AG20443 (cell line): ENCODE measurements around the gene ROR2.
"Not testable (repeated sequence)": the region's sequence is repeated elsewhere in the genome, so short reads cannot be mapped to it uniquely, and the experiment has no call there.

Experiments used
- DNase-seq: peaks from one replicate; pipeline ENCODE4 v3.0.0; 2012; ENCODE audit warnings: low spot score, mixed read lengths

The ROR2 gene

DNA sequence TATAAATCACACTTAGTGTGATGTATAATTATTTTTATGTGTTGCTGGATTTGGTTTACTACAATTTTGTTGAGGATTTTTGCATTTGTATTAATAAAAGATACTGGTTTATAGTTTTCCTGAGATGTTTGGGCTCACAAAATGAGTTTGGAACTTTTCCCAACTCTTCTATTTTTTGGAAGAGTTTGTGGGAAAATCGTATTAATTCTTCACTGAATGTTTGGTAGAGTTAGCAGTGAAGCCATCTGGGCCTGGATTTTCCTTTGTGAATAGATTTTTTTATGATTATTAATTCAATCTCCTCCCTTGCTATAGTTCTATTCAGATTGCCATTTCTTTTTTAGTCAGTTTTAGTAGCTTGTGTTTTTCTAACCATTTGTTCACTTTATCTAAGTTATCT, 324.7 kb downstream of the ROR2 start:
- no peak for DNase-seq

- DNase-seq = no peak
Observed at GRCh38 chr9:91623004-91623403, 327.0 kb downstream of the ROR2 start.

GRCh38 chr9:91622121-91622520, 327.9 kb downstream of the ROR2 start:
- not testable (repeated sequence) for DNase-seq

GRCh38 chr9:91614044-91614443, 336.0 kb downstream of the ROR2 start:
- DNase-seq = not testable (repeated sequence)

- DNase-seq = peak; percentile 22
Observed at GRCh38 chr9:91611582-91611981, 338.4 kb downstream of the ROR2 start.

GRCh38 chr9:91606255-91606995, 343.6 kb downstream of the ROR2 start:
- no peak for DNase-seq

DNA sequence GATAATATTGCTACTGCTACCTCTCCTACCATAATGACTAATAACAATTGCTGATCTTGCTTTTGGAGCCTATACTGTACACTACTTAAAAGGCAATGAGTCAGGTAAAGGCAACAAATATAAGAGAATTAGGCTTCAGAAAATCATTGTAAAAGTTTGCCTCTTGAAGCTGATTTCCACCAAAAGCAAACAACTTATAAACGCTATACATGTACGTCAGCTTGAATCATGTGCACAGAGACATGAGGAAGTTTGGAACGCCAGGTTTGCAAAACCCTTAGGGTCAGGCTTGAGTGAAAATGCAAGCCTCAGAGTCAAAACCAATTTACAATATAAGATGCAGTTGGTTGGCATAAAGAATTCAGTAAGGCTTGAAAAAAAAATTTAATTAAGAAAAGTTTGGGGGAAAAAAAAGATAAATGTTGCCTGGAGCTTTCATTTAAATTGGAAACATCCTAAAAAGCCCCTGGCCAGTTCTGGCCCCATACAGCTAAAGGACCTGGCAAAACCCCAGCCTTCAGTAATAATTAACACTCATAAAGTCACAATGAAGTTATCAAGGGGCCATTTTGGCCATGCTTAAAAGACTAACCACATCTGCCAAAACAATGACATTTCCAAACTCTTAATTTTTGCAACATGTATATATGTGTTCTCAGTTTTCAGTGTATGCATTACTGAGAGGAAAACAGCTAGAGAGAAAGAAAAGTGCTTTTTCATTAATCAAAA, 345.4 kb downstream of the ROR2 start:
- no peak for DNase-seq

- DNase-seq = no peak
Observed at GRCh38 chr9:91603932-91604331, 346.1 kb downstream of the ROR2 start.

- no peak for DNase-seq
Observed at GRCh38 chr9:91599564-91599963, 350.5 kb downstream of the ROR2 start.

DNA sequence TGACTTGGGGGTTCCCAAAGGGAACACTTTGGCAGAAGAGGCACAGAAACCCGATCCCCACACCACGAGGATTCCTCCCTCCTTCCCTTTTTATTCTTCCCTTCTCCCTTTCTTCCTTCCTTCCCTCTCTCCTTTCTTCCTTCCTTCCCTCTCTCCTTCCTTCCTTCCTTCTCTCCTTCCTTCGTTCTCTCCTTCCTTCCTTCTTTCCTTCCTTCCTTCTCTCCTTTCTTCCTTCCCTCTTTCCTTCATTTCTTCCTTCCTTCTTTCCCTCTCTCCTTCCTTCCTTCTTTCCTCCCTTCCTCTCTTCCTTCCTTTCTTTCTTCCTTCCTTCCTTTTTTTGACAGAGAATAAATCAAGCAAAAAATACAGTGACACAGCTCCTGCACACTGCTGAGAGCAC, 358.4 kb downstream of the ROR2 start:
- no peak for DNase-seq

GRCh38 chr9:91589101-91589553, 360.9 kb downstream of the ROR2 start:
- peak; percentile 43 for DNase-seq

- DNase-seq = no peak
Observed at GRCh38 chr9:91586282-91586681, 363.7 kb downstream of the ROR2 start.

GRCh38 chr9:91583966-91584365, 366.1 kb downstream of the ROR2 start:
- DNase-seq = no peak

DNA sequence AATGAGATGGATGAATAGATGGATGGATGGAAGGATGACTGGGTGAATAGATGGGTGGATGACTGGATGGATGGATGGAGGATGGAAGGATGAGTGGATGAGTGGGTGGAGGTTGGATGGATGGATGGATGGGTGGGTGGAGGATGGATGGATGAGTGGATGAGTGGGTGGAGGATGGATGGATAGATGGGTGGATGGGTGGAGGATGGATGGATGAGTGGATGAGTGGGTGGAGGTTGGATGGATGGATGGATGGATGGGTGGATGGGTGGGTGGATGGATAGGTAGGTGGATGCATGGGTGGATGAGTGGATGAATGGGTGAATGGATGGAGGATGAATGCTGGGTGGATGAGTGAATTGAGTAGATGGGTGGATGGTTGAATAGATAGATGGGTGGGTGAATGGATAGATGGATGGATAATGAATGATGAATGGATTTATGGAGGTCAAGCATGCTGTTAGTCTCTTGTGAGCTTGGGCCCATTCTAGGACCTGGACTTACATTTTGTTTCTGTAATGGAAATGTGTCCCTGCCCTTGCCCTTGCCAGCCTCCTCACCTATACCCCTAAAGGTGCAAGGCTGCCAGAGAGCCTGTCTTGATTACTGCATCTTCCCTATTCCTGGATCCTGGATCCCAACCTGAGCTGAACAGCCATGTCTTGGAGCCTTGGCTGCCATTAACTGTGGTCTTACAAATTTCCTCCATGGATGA, 366.7 kb downstream of the ROR2 start:
- no peak for DNase-seq

GRCh38 chr9:91582181-91582580, 367.8 kb downstream of the ROR2 start:
- no peak for DNase-seq

DNA sequence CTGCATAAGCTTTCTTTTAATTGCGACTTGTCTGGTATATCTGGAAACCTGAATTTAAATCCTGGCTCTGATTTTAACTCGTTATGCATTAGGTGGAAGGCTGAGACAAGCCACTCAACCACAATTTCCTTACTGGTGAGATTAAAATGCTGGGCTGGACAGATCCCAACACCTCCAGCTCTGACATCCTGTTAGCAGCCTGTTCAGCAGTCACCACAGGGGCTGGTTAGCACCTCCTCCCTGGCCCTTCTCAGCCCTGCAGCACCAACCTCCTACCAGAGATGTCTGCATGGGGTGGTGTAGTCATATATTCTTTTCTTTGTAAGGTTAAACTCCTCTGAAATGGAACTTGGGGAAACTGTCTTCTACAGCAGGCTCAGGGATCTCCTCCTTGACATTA, 369.9 kb downstream of the ROR2 start:
- DNase-seq = peak; percentile 70

- no peak for DNase-seq
Observed at GRCh38 chr9:91578911-91579310, 371.1 kb downstream of the ROR2 start.

DNA sequence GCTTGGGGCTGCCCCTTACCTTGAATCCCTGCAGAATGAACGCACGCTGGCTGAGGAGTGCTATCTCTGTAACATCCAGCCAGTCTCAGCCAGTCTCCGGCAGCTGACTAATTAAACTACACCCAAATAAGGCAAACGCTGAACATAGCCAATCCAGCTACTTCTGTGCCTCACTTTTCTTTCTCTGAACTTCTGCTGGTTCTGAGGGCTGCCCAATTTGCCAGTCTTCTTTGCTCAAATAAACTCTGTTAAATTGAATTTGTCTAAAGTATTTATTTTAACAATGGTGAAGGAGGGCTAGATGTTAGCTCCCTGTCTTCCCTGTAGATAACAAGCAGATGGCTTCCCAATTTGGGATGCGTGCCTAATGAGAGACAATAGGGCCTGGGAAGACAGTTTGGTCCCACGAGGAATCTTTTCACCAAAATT, 372.4 kb downstream of the ROR2 start:
- no peak for DNase-seq

GRCh38 chr9:91572811-91573210, 377.2 kb downstream of the ROR2 start:
- DNase-seq = no peak

DNA sequence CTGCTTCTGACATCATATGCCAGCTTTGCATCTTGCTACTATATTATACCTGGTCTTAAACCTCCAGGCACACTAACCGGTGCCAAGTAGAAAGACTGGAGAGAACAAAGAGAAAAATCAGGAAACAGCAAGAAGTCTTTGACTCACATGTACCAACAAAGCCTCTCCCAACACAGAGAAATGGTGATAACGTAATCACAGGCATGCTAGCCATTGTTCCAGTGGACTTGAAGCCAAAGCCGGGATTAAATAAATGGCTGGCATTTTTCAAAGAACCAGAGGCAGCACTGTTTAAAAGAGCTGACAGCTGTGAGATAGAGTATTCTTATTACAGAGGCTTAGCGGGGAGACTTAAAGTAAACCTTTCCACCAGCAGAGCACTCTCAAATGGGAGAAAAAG, 378.0 kb downstream of the ROR2 start:
- no peak for DNase-seq

GRCh38 chr9:91571036-91571435, 379.0 kb downstream of the ROR2 start:
- DNase-seq = no peak

- no peak for DNase-seq
Observed at GRCh38 chr9:91567642-91568274, 382.3 kb downstream of the ROR2 start.
